Effector memory CD8-positive, alpha-beta T cell (primary cell): Measurements from ENCODE around the gene ITGAE.

ENCODE experiments used
- ATAC-seq: fragments of 150-1000 bp; cut with Tn5 transposase; replicated peaks from 2 replicates; pipeline ENCODE4 v1.10.0; 2021; ENCODE audit warnings: mild to moderate bottlenecking, moderate library complexity
- DNase-seq, 3 experiments: peaks; one replicate each; pipeline ENCODE4 v3.0.0; 2021
- H3K27ac Mint-ChIP-seq, 2 donors: one replicate each; pipeline ENCODE4 v1.8.0; 2022; ENCODE audit warnings: mild to moderate bottlenecking in 2 of 2, mixed read lengths in 2 of 2, moderate library complexity in 2 of 2
- H3K27me3 Mint-ChIP-seq, 2 donors: one replicate each; pipeline ENCODE4 v1.8.0; 2022; ENCODE audit warnings: mixed read lengths in 2 of 2
- H3K36me3 Mint-ChIP-seq: one replicate; pipeline ENCODE4 v1.8.0; 2022; ENCODE audit warnings: mild to moderate bottlenecking, moderate library complexity, mixed read lengths; ENCODE audit not compliant: insufficient read depth
- H3K4me1 Mint-ChIP-seq, 2 donors: one replicate each; pipeline ENCODE4 v1.8.0; 2022; ENCODE audit warnings: low read depth in 2 of 2, mixed read lengths in 2 of 2
- H3K4me3 Mint-ChIP-seq, 2 donors: one replicate each; pipeline ENCODE4 v1.8.0; 2022; ENCODE audit warnings: mild to moderate bottlenecking in 2 of 2, mixed read lengths in 2 of 2, moderate library complexity in 2 of 2
- H3K9me3 Mint-ChIP-seq, 2 donors: one replicate each; pipeline ENCODE4 v1.8.0; 2022; ENCODE audit warnings: mixed read lengths in 2 of 2

The ITGAE gene

DNA sequence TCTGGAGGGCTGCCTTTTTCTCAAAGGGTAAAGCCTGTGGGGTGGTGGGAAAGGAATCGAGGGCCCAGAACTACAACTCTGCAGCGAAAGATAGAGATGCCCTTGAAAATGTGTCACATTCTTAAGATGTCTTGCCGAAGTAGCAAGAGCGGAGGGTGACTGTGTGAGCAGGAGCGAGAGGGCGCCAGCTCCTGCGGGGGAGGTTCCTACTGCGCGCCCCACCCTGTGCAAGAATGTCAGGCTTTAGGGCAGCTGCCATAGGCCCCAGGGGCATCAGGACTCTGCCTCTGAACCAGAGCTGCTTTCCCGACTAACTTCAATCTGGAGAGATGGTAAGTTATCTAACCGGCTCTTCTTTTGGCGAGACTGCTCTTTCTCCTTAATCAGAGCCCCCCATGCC is 11.8 kb upstream of the ITGAE start:
- Mint-ChIP-seq H3K4me3 (no peak overlapping the region), H3K27me3 (no peaks in the 10 kb centered on the region), H3K9me3 (no peaks in the 10 kb centered on the region), H3K27ac (peak overlapping the region in 1 of 2 donors; percentile 26), H3K36me3 (peaks cover 64% of the 10 kb centered on the region), H3K4me1 (peaks cover 2 to 5% of the 10 kb centered on the region in 2 donors)
- ATAC-seq (no peak), DNase-seq (no peak)

DNA sequence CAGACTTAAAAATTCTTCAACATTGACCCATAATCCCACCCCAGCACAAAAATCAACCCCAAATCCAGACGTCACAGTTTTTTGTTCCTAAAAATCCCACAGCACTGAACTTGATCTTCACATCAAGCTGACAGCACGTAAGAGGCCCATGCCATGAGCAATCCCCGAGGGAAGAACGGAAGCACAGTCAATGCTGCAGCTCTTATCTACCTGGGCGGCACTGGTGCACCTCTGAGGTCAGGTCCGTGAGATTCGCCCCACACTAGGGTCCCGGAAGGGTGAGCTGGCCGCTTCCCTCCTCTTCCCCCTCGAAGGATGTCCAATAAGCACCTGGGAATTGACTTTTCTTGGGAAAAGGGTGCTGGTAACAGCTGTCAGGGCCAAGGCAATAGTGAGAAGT is 11.3 kb upstream of the ITGAE start:
- H3K27ac Mint-ChIP-seq, result peak overlapping the region in 1 of 2 donors; percentile 26

DNA sequence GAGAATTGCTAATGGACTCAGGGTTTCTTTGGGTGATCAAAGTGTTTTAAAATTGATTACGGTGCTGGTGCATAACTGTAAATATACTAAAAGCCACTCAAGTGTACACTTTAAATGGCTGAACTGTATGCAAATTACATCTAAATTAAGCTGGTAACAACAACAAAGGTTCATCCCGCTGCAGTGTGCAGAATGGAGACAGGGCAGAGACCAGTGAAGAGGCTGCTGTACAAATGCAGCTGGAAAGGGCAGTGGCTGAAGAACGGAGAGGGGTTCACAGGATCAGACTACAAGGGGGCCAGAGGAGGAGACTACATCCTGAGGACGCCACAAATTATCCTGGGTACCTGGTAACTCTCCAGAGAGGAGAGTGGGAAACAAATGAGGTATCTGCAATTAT is 9.0 kb upstream of the ITGAE start:
- H3K4me1 Mint-ChIP-seq, result peaks cover 3 to 5% of the 10 kb centered on the region in 2 donors
- no peaks in the 10 kb centered on the region for H3K9me3 Mint-ChIP-seq
- no peak overlapping the region for H3K4me3 Mint-ChIP-seq
- H3K36me3 Mint-ChIP-seq, result peaks cover 50% of the 10 kb centered on the region
- H3K27me3 Mint-ChIP-seq, result no peaks in the 10 kb centered on the region
- DNase-seq, result no peak
- no peak overlapping the region for H3K27ac Mint-ChIP-seq
- no peak for ATAC-seq

More for the DNA sequence above, 11.3 kb upstream of the ITGAE start:
- Mint-ChIP-seq H3K4me3 (no peak overlapping the region), H3K27me3 (no peaks in the 10 kb centered on the region), H3K4me1 (peaks cover 2 to 5% of the 10 kb centered on the region in 2 donors), H3K9me3 (no peaks in the 10 kb centered on the region), H3K36me3 (peaks cover 59% of the 10 kb centered on the region)
- DNase-seq (no peak), ATAC-seq (no peak)

DNA sequence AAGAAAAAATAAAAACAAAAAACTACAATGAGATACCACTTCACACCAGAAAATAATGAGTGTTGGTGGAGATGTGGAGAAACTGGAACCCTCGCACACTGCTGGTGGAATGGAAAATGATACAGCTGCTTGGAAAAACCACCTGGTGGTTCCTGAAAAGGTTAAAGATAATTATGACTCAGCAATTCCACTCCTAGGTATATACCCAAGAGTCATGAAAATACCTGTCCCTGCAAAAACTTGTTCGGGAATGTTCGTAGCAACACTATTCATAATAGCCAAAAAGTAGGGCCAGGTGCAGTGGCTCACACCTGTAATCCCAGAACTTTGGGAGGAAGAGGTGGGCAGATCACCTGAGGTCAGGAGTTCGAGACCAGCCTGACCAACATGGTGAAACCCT is 8.1 kb upstream of the ITGAE start:
- H3K36me3 Mint-ChIP-seq, result peaks cover 42% of the 10 kb centered on the region
- ATAC-seq (no peak), DNase-seq (no peak)
- peaks cover 3 to 5% of the 10 kb centered on the region in 2 donors for H3K4me1 Mint-ChIP-seq
- no peak overlapping the region for H3K27ac Mint-ChIP-seq
- no peaks in the 10 kb centered on the region for H3K9me3 Mint-ChIP-seq
- H3K27me3 Mint-ChIP-seq, result no peaks in the 10 kb centered on the region
- no peak overlapping the region for H3K4me3 Mint-ChIP-seq

DNA sequence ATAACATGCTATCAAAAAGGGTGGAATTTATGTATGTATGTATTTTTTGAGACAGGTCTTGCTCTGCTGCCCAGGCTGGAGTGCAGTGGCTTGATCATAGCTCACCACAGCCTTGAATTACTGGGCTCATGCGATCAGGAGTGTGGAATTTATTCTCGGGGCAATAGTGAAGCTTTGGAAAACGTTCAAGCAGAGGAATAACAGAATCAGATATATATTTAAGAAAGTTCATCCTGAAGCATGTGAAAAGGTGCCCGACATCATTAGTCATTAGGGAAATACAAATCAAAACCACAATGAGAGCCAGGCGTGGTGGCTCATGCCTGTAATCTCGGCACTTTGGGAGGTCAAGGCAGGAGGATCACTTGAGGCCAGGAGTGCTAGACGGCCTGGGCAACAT is 7.7 kb upstream of the ITGAE start:
- H3K27ac Mint-ChIP-seq, result peak overlapping the region; percentile 45 to 89
- H3K4me1 Mint-ChIP-seq, result peaks cover 3 to 5% of the 10 kb centered on the region in 2 donors
- ATAC-seq (no peak), DNase-seq (no peak)
- H3K27me3 Mint-ChIP-seq, result no peaks in the 10 kb centered on the region
- peaks cover 39% of the 10 kb centered on the region for H3K36me3 Mint-ChIP-seq
- no peaks in the 10 kb centered on the region for H3K9me3 Mint-ChIP-seq
- H3K4me3 Mint-ChIP-seq, result no peak overlapping the region

DNA sequence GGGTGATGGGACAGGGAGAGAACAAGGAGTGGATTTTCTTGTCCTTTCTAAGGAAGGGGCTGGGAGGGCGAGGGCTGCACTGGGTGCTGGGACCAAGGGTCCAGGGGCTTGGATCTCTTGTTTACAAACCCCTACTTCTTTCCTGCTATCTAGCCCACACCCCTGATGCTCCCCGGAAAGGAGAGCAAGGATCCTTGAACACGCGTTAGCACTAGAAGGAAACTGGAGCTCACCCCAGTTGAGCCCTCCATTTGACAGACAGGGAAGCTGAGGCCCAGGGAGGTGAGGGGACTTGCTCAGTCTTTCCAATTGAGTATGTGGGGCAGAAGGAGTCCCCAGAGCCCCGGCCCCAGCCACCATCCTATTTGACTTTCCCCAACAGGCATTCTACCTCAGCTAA is 4.6 kb upstream of the ITGAE start:
- peak overlapping the region in 1 of 2 donors; percentile 67 for H3K27ac Mint-ChIP-seq
- H3K4me3 Mint-ChIP-seq, result no peak overlapping the region
- ATAC-seq (no peak), DNase-seq (no peak)
- peaks cover 9% of the 10 kb centered on the region for H3K36me3 Mint-ChIP-seq
- H3K4me1 Mint-ChIP-seq, result peaks cover 10 to 11% of the 10 kb centered on the region in 2 donors
- no peaks in the 10 kb centered on the region for H3K9me3 Mint-ChIP-seq
- H3K27me3 Mint-ChIP-seq, result no peaks in the 10 kb centered on the region

DNA sequence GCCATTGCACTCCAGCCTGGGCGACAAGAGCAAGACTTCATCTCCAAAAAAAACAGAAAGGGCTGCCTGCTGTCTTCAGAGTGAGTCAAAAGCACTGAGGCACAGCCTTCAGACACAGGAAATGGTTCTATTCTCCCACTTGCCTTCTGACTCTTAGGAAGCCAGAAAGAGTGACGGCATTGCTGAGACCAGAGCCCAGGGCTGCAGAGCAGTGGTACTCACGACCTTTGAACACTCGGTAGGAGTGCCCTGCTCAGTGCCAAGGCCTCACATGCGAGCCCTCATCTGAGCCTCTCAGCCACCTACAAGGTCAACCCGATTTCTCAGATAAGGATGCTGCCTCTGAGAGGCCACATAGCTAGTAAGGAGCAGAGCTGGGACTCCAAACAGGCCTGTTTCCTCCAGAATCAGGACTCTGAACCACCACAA is 3.5 kb upstream of the ITGAE start:
- Mint-ChIP-seq H3K27ac (peak overlapping the region in 1 of 2 donors; percentile 29), H3K36me3 (peaks cover 8% of the 10 kb centered on the region), H3K27me3 (no peaks in the 10 kb centered on the region), H3K9me3 (no peaks in the 10 kb centered on the region), H3K4me3 (no peak overlapping the region), H3K4me1 (peaks cover 11 to 16% of the 10 kb centered on the region in 2 donors)
- ATAC-seq (peak; percentile 32), DNase-seq (no peak)

DNA sequence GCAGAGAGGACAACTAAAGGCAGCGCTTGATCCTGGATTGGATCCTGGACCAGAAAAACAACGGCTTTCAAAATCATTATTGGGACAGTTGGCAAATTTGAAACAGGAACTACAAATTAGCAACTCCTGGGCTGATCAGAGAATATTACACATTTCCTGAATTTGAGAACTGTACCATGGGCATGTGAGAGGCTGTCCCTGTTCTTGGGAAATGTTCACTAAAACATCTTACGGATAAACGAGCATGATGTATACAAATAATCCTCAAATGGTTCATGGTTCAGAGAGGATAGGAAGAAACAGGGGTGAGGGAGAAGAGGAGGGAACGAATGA is 2.3 kb upstream of the ITGAE start:
- H3K4me3 Mint-ChIP-seq, result no peak overlapping the region
- ATAC-seq (no peak), DNase-seq (no peak)
- no peaks in the 10 kb centered on the region for H3K9me3 Mint-ChIP-seq
- no peak overlapping the region for H3K27ac Mint-ChIP-seq
- H3K4me1 Mint-ChIP-seq, result peaks cover 11 to 18% of the 10 kb centered on the region in 2 donors
- peaks cover 8% of the 10 kb centered on the region for H3K36me3 Mint-ChIP-seq
- H3K27me3 Mint-ChIP-seq, result no peaks in the 10 kb centered on the region

DNA sequence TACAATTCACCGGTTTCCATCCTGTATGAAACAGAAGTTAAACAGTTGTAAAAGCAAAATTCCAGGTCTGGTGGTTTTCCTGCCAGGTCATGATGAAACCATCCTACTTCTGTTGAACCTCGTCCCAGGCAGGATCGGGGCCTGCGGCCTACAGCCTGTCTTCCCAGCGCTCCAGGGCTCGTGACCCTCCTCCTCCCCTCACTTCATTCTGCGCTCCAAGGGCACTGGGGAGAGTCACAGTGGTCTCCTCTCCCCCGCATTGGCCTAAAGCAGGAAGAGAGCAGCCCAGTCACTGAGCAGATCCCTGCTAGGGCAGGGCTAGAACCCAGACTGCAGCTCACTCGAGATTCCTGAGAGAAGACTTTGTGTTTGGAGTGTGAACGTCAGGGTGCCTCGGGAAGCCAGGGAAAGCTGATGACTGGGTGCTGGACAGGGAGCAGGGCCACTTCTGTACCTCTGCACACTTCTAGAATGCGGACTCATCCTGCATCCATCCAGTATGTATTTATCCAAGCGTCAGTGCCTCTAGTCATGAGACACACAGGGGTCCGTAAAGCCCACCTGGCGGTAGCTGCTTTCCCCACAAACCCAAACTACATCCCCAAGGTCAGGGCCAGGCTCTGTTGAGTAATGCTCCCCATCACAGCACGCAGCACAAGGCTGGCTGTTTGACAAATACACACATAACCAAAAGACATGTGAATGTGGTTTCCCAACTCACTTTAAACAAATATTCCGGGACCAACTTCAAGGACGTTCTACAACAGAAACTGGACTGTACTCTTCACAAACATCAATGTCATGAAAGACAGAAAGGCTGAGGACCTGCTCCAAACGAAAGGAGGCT is 1.7 kb upstream of the ITGAE start:
- H3K4me1 Mint-ChIP-seq, result peaks cover 16 to 23% of the 10 kb centered on the region in 2 donors
- DNase-seq (no peak), ATAC-seq (no peak)
- no peak overlapping the region for H3K4me3 Mint-ChIP-seq
- no peak overlapping the region for H3K27ac Mint-ChIP-seq
- H3K36me3 Mint-ChIP-seq, result peaks cover 8% of the 10 kb centered on the region
- no peaks in the 10 kb centered on the region for H3K9me3 Mint-ChIP-seq
- H3K27me3 Mint-ChIP-seq, result no peaks in the 10 kb centered on the region

DNA sequence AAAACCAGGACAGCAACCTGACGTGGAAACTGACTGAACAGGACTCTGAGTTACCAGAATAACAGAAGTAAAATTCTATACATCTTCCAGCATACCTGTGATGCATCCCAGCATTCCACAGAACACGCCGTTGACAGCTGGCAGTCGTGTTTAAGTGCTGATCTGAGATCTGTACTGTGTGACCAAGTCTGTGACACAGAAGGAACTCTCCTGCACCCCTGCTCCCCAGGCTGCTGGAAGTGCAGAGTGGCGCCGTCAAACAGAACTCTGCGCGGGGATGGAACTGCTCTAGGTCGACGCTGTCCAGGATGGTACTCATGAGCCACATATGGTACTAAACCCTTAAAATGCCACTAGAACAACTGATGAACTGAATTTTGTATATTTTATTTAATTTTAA is 804 bp upstream of the ITGAE start:
- Mint-ChIP-seq H3K9me3 (no peaks in the 10 kb centered on the region), H3K27ac (peak overlapping the region in 1 of 2 donors; percentile 84), H3K36me3 (peaks cover 11% of the 10 kb centered on the region), H3K4me3 (no peak overlapping the region), H3K27me3 (no peaks in the 10 kb centered on the region), H3K4me1 (peaks cover 24 to 25% of the 10 kb centered on the region in 2 donors)
- ATAC-seq (no peak), DNase-seq (no peak)

DNA sequence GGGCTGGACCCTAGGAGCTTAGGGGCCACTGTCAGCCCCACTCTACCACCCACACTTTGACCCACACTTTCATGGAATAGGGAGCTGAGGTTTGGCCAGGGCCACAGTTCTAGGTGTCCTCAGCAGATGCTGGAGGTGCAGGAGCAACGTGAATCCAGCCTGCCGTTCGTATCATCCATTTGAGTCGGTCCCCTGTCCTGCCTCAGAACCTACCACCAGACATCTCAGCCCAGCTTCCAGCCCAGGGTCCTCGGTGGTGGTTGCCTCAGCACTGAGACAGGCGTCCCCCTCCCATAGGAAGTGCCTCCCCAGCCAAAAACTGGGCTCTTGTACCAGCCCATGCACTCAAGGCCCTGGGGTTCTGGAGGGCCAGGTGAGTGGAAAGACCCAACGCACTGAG is 359 bp upstream of the ITGAE start:
- H3K36me3 Mint-ChIP-seq, result peaks cover 15% of the 10 kb centered on the region

DNA sequence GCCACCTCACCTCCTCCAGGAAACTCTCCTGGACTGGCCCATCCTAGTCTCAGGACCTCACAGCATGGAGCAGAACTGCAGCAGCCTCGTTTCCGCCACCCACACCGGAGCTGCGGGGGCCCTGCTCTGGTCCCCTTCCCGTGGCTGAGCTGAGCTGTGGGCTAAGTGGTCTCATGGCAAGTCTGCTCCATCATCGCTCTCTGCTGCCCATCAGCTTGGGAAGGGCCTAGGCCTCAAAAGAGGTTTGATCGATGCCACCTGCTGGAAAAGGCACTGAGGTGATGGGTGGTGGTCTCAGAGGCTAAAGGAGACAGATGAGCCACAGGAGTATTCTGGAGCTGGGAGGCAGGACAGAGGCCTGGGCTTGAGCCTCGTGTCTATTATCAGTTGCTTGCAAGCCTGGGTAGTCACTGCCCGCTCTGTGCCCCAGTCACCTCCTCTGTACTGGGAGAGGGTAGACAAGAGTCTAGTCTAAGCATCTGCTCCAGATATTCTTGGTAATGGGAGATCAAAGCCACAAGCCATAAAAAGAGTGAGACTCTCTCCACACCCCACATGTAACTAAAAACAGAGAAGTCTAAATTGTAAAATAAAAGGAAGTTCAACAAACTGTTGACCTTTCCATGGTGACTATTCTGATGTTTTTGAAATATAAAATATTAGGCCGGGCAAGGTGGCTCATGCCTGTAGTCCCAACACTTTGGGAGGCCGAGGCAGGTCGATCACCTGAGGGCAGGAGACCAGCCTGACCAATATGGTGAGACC is 1.6 kb downstream of the ITGAE start:
- ATAC-seq (no peak), DNase-seq (no peak)
- peaks cover 27% of the 10 kb centered on the region for H3K36me3 Mint-ChIP-seq
- H3K4me3 Mint-ChIP-seq, result peak overlapping the region; percentile 65 to 71
- no peaks in the 10 kb centered on the region for H3K27me3 Mint-ChIP-seq
- peaks cover 43 to 44% of the 10 kb centered on the region in 2 donors for H3K4me1 Mint-ChIP-seq
- H3K9me3 Mint-ChIP-seq, result no peaks in the 10 kb centered on the region
- peak overlapping the region; percentile 98 to 99 for H3K27ac Mint-ChIP-seq

More for the DNA sequence above, 359 bp upstream of the ITGAE start:
- ATAC-seq (no peak), DNase-seq (no peak)
- H3K4me3 Mint-ChIP-seq, result peak overlapping the region; percentile 63 to 76
- no peaks in the 10 kb centered on the region for H3K27me3 Mint-ChIP-seq
- peak overlapping the region in 1 of 2 donors; percentile 84 for H3K27ac Mint-ChIP-seq
- no peaks in the 10 kb centered on the region for H3K9me3 Mint-ChIP-seq
- peaks cover 29% of the 10 kb centered on the region in 2 donors for H3K4me1 Mint-ChIP-seq

DNA sequence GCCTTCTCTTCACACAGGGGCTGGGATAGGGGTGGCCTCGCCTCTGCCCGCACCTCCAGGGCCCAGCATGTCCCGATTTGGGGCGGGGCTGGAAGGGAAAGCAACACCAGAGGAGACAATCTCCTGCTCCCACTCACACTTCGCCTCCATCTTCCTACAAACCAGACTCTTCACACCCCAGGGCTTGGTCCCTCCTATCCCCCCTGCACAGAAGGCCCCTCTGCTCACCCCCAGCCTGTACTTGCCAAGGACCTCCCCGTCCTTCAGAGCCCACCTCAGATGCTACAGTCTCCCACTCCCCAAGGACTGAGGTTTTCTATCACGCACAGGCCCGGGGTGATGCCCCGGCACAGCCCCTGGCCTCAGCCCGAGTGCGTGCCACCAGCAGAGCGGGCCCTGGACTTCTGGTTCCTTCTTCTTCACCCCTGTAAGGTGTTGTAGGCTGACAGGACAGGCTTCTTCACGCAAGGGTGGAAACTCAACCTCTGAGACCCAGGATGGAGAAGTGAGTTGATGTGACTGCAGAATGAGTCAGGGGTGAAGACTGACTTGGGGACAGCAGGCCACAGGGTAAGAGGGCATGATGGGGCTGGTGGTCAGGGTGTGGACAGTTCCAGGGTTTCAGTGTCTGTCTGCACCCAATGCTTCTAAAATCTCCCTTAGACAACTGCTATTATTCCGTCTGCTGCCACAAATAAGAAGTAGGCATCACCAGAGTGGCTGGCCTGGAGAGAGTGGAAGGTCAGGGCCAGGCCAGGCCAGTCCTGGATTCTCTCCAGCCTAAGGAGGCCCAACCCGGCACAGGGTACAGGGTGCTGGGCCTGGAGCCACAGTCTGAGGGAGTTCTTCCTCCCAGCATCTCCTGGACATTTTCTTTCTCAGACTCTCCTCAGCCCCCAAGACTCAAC is 2.5 kb downstream of the ITGAE start:
- H3K27ac Mint-ChIP-seq, result peak overlapping the region; percentile 98 to 99
- H3K4me3 Mint-ChIP-seq, result peak overlapping the region; percentile 65 to 71
- no peaks in the 10 kb centered on the region for H3K27me3 Mint-ChIP-seq
- H3K4me1 Mint-ChIP-seq, result peaks cover 44 to 46% of the 10 kb centered on the region in 2 donors
- H3K9me3 Mint-ChIP-seq, result no peaks in the 10 kb centered on the region
- no peak for DNase-seq
- H3K36me3 Mint-ChIP-seq, result peaks cover 32% of the 10 kb centered on the region
- ATAC-seq, result no peak
